CD4-positive, alpha-beta T cell (primary cell): ENCODE results near the gene AFAP1. TPM values are rescaled to one million over a fixed set of nuclear protein-coding genes. Genes with fewer than 3 reads are reported as not detected.

ENCODE experiments used
- ATAC-seq: fragments of 200-7000 bp; cut with Tn5 transposase; one replicate; pipeline ENCODE4 v1.10.0; 2022; ENCODE audit warnings: mild to moderate bottlenecking; ENCODE audit not compliant: poor library complexity
- CTCF ChIA-PET: fragments of 350-600 bp; sonication (Branson Sonifier 250); formaldehyde crosslinking; loops from one replicate; lab custom pipeline; 2021; ENCODE audit warnings: antibody characterized with exemption, inconsistent platforms; lab: Charles Lee
- POLR2A ChIA-PET: fragments of 350-600 bp; sonication (Branson Sonifier 250); formaldehyde crosslinking; loops from one replicate; lab custom pipeline; 2021; ENCODE audit warnings: antibody characterized with exemption, inconsistent platforms; lab: Charles Lee
- DNase-seq, 14 experiments: peaks; one replicate each; pipeline ENCODE4 v3.0.0-alpha.2; 2013 to 2020; ENCODE audit warnings: mixed read lengths in 2 of 14
- H3K27ac ChIP-seq, 2 donors: one replicate each; pipeline versions ENCODE4 v1.5.1 to v1.7.0; 2013; ENCODE audit warnings: low read length in 2 of 2, low read depth in 1 of 2, mild to moderate bottlenecking in 1 of 2
- H3K27me3 ChIP-seq, 2 experiments: 1 replicate in 1 of 2; 2 replicates in 1 of 2; pipeline versions ENCODE4 v1.6.1 to v1.7.0; 2013; ENCODE audit warnings: low read length in 2 of 2, control low read depth in 1 of 2, mild to moderate bottlenecking in 1 of 2, moderate library complexity in 1 of 2; ENCODE audit not compliant: insufficient read depth in 2 of 2, control insufficient read depth in 1 of 2
- H3K36me3 ChIP-seq: one replicate; pipeline ENCODE4 v1.6.1; 2013; ENCODE audit warnings: low read length, control low read depth; ENCODE audit not compliant: insufficient read depth
- H3K4me1 ChIP-seq: one replicate; pipeline ENCODE4 v1.6.1; 2013; ENCODE audit warnings: low read length, control low read depth; ENCODE audit not compliant: insufficient read depth
- H3K4me3 ChIP-seq: one replicate; pipeline ENCODE4 v1.5.1; 2013; ENCODE audit warnings: mild to moderate bottlenecking, low read length, moderate library complexity
- H3K9me3 ChIP-seq, 2 experiments: 1 replicate in 1 of 2; 2 replicates in 1 of 2; pipeline versions ENCODE4 v1.6.1 to v1.7.0; 2013; ENCODE audit warnings: low read length in 2 of 2, mild to moderate bottlenecking in 2 of 2, control low read depth in 1 of 2, moderate library complexity in 1 of 2; ENCODE audit not compliant: control insufficient read depth in 1 of 2, insufficient read depth in 1 of 2
- H3K27ac Mint-ChIP-seq: one replicate; pipeline ENCODE4 v1.8.0; 2020; ENCODE audit warnings: mixed read lengths
- H3K27me3 Mint-ChIP-seq: one replicate; pipeline ENCODE4 v1.8.0; 2021; ENCODE audit warnings: mixed read lengths
- H3K36me3 Mint-ChIP-seq: one replicate; pipeline ENCODE4 v1.8.0; 2021; ENCODE audit warnings: low read depth, mixed read lengths
- H3K4me1 Mint-ChIP-seq: one replicate; pipeline ENCODE4 v1.8.0; 2021; ENCODE audit warnings: low read depth, mixed read lengths
- H3K4me3 Mint-ChIP-seq: one replicate; pipeline ENCODE4 v1.8.0; 2020; ENCODE audit warnings: mild to moderate bottlenecking, mixed read lengths
- H3K9me3 Mint-ChIP-seq: one replicate; pipeline ENCODE4 v1.8.0; 2020; ENCODE audit warnings: mixed read lengths
- intact Hi-C, 2 experiments: fragments of 100-400 bp; cut with DNase I in 1 of 2; cut with micrococcal nuclease in 1 of 2; formaldehyde crosslinking; loops; one replicate each; pipeline versions ENCODE4 v1.15.1 to v1.9.0; 2023 to 2025; cut with DNase I, micrococcal nuclease
- total RNA-seq, 174 experiments: library from RNA in 2 of 174; stranded (reverse) in 2 of 174; gene quantifications; one replicate each; pipeline ENCODE4 v1.2.3 and lab custom pipeline; 2021 to 2026
- TF ChIP-seq, protein P1 (sequence below): fragments of 200-600 bp; IDR thresholded peaks from one replicate; pipeline ENCODE4 v1.8.0; 2022; ENCODE audit warnings: antibody characterized with exemption, mild to moderate bottlenecking

AFAP1 gene
- total RNA-seq, 2 experiments from 2014 or later = 9.8 to 10.9 TPM

DNA sequence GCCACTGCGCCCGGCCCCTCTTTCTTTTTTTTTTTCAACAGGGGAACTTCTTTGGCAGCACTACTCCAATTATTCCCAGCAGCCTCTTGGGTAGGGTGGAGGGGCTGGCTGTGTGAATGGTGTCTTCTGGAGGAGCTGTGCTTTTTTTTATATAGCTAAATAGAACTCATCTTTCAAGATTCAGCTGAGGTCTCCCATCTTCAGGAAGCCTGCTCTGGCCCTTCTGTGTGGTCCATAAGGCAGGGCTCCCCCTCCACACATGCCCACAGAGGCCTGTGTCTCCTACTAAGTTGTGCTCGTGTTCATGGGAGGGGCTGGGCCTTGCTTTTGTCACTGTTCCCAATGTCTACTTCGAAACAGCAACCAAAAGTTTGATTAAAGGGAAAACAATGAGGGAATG, 116.8 kb downstream of the AFAP1 start:
- no peaks in the 10 kb centered on the region for H3K9me3 Mint-ChIP-seq
- CTCF ChIA-PET = interaction anchor here (0.9 kb wide), 1 partner anchor 21 kb away, joined by 3 read pairs; no protein-coding TSS in a partner anchor

GRCh38 chr4:7822137-7822505, 117.5 kb downstream of the AFAP1 start:
- Mint-ChIP-seq H3K4me3 (no peak overlapping the region), H3K27ac (no peak overlapping the region), H3K36me3 (peaks cover 26% of the 10 kb centered on the region), H3K9me3 (no peaks in the 10 kb centered on the region), H3K4me1 (no peaks in the 10 kb centered on the region), H3K27me3 (no peaks in the 10 kb centered on the region)
- Histone ChIP-seq H3K4me1 (no peaks in the 10 kb centered on the region), H3K27me3 (no peaks in the 10 kb centered on the region), H3K4me3 (no peak overlapping the region), H3K27ac (no peak overlapping the region), H3K9me3 (no peaks in the 10 kb centered on the region), H3K36me3 (peaks cover 3% of the 10 kb centered on the region)
- intact Hi-C loops = no loop called here
- POLR2A ChIA-PET = no interaction called here
- TF ChIP-seq, protein P1, sequence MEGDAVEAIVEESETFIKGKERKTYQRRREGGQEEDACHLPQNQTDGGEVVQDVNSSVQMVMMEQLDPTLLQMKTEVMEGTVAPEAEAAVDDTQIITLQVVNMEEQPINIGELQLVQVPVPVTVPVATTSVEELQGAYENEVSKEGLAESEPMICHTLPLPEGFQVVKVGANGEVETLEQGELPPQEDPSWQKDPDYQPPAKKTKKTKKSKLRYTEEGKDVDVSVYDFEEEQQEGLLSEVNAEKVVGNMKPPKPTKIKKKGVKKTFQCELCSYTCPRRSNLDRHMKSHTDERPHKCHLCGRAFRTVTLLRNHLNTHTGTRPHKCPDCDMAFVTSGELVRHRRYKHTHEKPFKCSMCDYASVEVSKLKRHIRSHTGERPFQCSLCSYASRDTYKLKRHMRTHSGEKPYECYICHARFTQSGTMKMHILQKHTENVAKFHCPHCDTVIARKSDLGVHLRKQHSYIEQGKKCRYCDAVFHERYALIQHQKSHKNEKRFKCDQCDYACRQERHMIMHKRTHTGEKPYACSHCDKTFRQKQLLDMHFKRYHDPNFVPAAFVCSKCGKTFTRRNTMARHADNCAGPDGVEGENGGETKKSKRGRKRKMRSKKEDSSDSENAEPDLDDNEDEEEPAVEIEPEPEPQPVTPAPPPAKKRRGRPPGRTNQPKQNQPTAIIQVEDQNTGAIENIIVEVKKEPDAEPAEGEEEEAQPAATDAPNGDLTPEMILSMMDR = no peak
- CTCF ChIA-PET = interaction anchor here (1.0 to 1.4 kb wide), 2 partner anchors 18 to 22 kb away, joined by 3 read pairs; no protein-coding TSS in a partner anchor
- DNase-seq (no peak), ATAC-seq (no peak)

More for the DNA sequence above, 116.8 kb downstream of the AFAP1 start:
- H3K4me1 Mint-ChIP-seq = peaks cover 6% of the 10 kb centered on the region
- H3K27me3 ChIP-seq = no peaks in the 10 kb centered on the region
- H3K4me1 ChIP-seq = peaks cover 6% of the 10 kb centered on the region
- TF ChIP-seq, protein P1 = no peak
- no peak for ATAC-seq
- no peak overlapping the region for H3K27ac Mint-ChIP-seq
- H3K27me3 Mint-ChIP-seq = no peaks in the 10 kb centered on the region
- POLR2A ChIA-PET = no interaction called here
- H3K36me3 ChIP-seq = peaks cover 3% of the 10 kb centered on the region
- intact Hi-C loops = no loop called here
- H3K4me3 ChIP-seq = no peak overlapping the region
- H3K27ac ChIP-seq = no peak overlapping the region
- no peaks in the 10 kb centered on the region for H3K9me3 ChIP-seq
- H3K4me3 Mint-ChIP-seq = no peak overlapping the region
- no peak for DNase-seq
- H3K36me3 Mint-ChIP-seq = peaks cover 21% of the 10 kb centered on the region

- Histone ChIP-seq H3K27ac (no peak overlapping the region), H3K27me3 (no peaks in the 10 kb centered on the region), H3K4me3 (no peak overlapping the region), H3K36me3 (peaks cover 3% of the 10 kb centered on the region), H3K4me1 (no peaks in the 10 kb centered on the region), H3K9me3 (no peaks in the 10 kb centered on the region)
- H3K4me3 Mint-ChIP-seq = no peak overlapping the region
- intact Hi-C loops = no loop called here
- CTCF ChIA-PET = interaction anchor here (0.7 to 1.4 kb wide), 3 partner anchors 17 to 23 kb away, joined by 3 read pairs; no protein-coding TSS in a partner anchor
- peaks cover 32% of the 10 kb centered on the region for H3K36me3 Mint-ChIP-seq
- H3K9me3 Mint-ChIP-seq = no peaks in the 10 kb centered on the region
- no peaks in the 10 kb centered on the region for H3K4me1 Mint-ChIP-seq
- POLR2A ChIA-PET = no interaction called here
- ATAC-seq = no peak
- H3K27ac Mint-ChIP-seq = no peak overlapping the region
- TF ChIP-seq, protein P1 = no peak
- no peaks in the 10 kb centered on the region for H3K27me3 Mint-ChIP-seq
- no peak for DNase-seq
Observed at GRCh38 chr4:7821245-7822136, 118.2 kb downstream of the AFAP1 start.
